OCI-LY7 (cell line): ENCODE measurements around the gene CEP131. TPM values are rescaled to one million over a fixed set of nuclear protein-coding genes. Genes with fewer than 3 reads are reported as not detected.

Experiments used
- BruUV-seq: library from RNA; stranded (reverse); fragments of 400-500 nt; replicated peaks from 2 replicates; lab custom pipeline; 2021; lab: Mats Ljungman, UMichigan
- CTCF ChIA-PET: fragments of 300-600 bp; sonication (Branson Sonifier 250); formaldehyde crosslinking; loops from one replicate; lab custom pipeline; 2022; ENCODE audit warnings: antibody characterized with exemption; ENCODE audit not compliant: unreplicated experiment; lab: Charles Lee
- POLR2A ChIA-PET: fragments of 300-600 bp; sonication (Branson Sonifier 250); formaldehyde crosslinking; loops from one replicate; lab custom pipeline; 2022; ENCODE audit warnings: antibody characterized with exemption; lab: Charles Lee
- DNase-seq: peaks from one replicate; pipeline ENCODE4 v3.0.0-alpha.2; 2015; ENCODE audit warnings: low spot score
- H2AFZ ChIP-seq: fragments of 200-600 bp; sonication (generic), shearing (Covaris generic); 2 replicates; pipeline ENCODE4 v1.6.1; 2014; ENCODE audit warnings: mild to moderate bottlenecking, antibody characterized with exemption, low read length, moderate library complexity
- H3K27ac ChIP-seq: fragments of 200-600 bp; sonication (generic); 2 replicates; pipeline ENCODE4 v1.5.1; 2014; ENCODE audit warnings: mixed run types, low read depth, mild to moderate bottlenecking, moderate library complexity, low read length, inconsistent platforms; ENCODE audit not compliant: poor library complexity, severe bottlenecking
- H3K36me3 ChIP-seq: fragments of 200-600 bp; sonication (generic); 2 replicates; pipeline ENCODE4 v1.6.1; 2014; ENCODE audit warnings: mild to moderate bottlenecking, antibody characterized with exemption, low read length, moderate library complexity, mixed read lengths; ENCODE audit not compliant: insufficient read depth
- H3K4me1 ChIP-seq: fragments of 200-600 bp; sonication (generic); 2 replicates; pipeline ENCODE4 v1.5.1; 2014; ENCODE audit warnings: mild to moderate bottlenecking, low read length; ENCODE audit not compliant: insufficient read depth, poor library complexity, severe bottlenecking
- H3K4me2 ChIP-seq: fragments of 200-600 bp; sonication (generic); 2 replicates; pipeline ENCODE4 v1.6.1; 2014; ENCODE audit warnings: mild to moderate bottlenecking, low read length
- H3K4me3 ChIP-seq: fragments of 200-600 bp; sonication (generic); 2 replicates; pipeline ENCODE4 v1.5.1; 2014; ENCODE audit warnings: mild to moderate bottlenecking, low read depth, low read length; ENCODE audit not compliant: poor library complexity, severe bottlenecking
- H3K79me2 ChIP-seq: fragments of 200-600 bp; sonication (generic); 2 replicates; pipeline ENCODE4 v1.6.1; 2016; ENCODE audit warnings: low read depth, mild to moderate bottlenecking, low read length, moderate library complexity, mixed read lengths; ENCODE audit not compliant: insufficient read depth
- H3K9me2 ChIP-seq: fragments of 200-600 bp; sonication (generic); 2 replicates; pipeline ENCODE4 v1.6.1; 2016; ENCODE audit warnings: mild to moderate bottlenecking, low read length, mixed read lengths; ENCODE audit not compliant: insufficient read depth
- H3K9me3 ChIP-seq: fragments of 200-600 bp; sonication (generic); 2 replicates; pipeline ENCODE4 v1.6.1; 2014; ENCODE audit warnings: mild to moderate bottlenecking, mixed run types, low read length, mixed read lengths
- H4K20me1 ChIP-seq: fragments of 200-600 bp; sonication (generic); 2 replicates; pipeline ENCODE4 v1.6.1; 2014; ENCODE audit warnings: mild to moderate bottlenecking, antibody characterized with exemption, low read length, moderate library complexity, mixed read lengths; ENCODE audit not compliant: insufficient read depth
- CTCF ChIP-seq: fragments of 200-600 bp; sonication (generic); conservative IDR thresholded peaks from 2 replicates; pipeline ENCODE4 v1.5.1; 2014; ENCODE audit warnings: mild to moderate bottlenecking, antibody characterized with exemption, low read length, moderate library complexity, mixed read lengths
- EZH2phosphoT487 ChIP-seq: fragments of 200-600 bp; sonication (generic); IDR thresholded peaks from 2 replicates; pipeline ENCODE4 v1.6.1; 2018; ENCODE audit warnings: low read depth, borderline replicate concordance, mild to moderate bottlenecking, mixed run types, antibody characterized with exemption, low read length, moderate library complexity, mixed read lengths
- intact Hi-C: fragments of 100-400 bp; cut with micrococcal nuclease; formaldehyde crosslinking; loops from one replicate; pipeline ENCODE4 v1.10.0; 2022; ENCODE audit not compliant: unreplicated experiment
- total RNA-seq, 2 experiments: library from RNA; depleted of rRNA in 1 of 2; stranded (reverse); fragments of >200 nt in 1 of 2; shearing (Covaris generic) in 1 of 2; gene quantifications; 2 replicates each; pipeline ENCODE4 v1.2.3, GENCODE V29; 2014 to 2022

CEP131 gene
- total RNA-seq, 2 experiments from 2014 or later: 32.9 to 38.6 TPM

- ChIA-PET POLR2A (no interaction called here), CTCF (no interaction called here)
- BruUV-seq: no TSS peak
- H3K4me1 ChIP-seq: no peaks in the 10 kb centered on the region
- H4K20me1 ChIP-seq: no peaks in the 10 kb centered on the region
- intact Hi-C loops: no loop called here
- no peak for DNase-seq
- no peaks in the 10 kb centered on the region for H3K9me2 ChIP-seq
- no peaks in the 10 kb centered on the region for H3K9me3 ChIP-seq
- no peak for TF ChIP-seq CTCF
- no peak for TF ChIP-seq EZH2phosphoT487
- no peak overlapping the region for H3K4me3 ChIP-seq
- H3K36me3 ChIP-seq: peaks cover 16% of the 10 kb centered on the region; the same call in 1 of the 2 replicates
- no peaks in the 10 kb centered on the region for H3K79me2 ChIP-seq
- no peak overlapping the region for H3K27ac ChIP-seq
- H2AFZ ChIP-seq: no peak overlapping the region
- H3K4me2 ChIP-seq: no peak overlapping the region
Measured at GRCh38 chr17:81193470-81194224, 29.1 kb downstream of the CEP131 start.

- Histone ChIP-seq H3K9me2 (no peaks in the 10 kb centered on the region), H3K27ac (no peak overlapping the region), H3K9me3 (no peaks in the 10 kb centered on the region), H3K4me1 (no peaks in the 10 kb centered on the region), H3K79me2 (no peaks in the 10 kb centered on the region), H3K4me2 (no peak overlapping the region), H3K36me3 (peaks cover 16% of the 10 kb centered on the region; the same call in 1 of the 2 replicates), H3K4me3 (no peak overlapping the region), H2AFZ (no peak overlapping the region), H4K20me1 (no peaks in the 10 kb centered on the region)
- no peak for DNase-seq
- no TSS peak for BruUV-seq
- CTCF ChIA-PET: no interaction called here
- POLR2A ChIA-PET: no interaction called here
- intact Hi-C loops: no loop called here
- TF ChIP-seq CTCF (no peak), EZH2phosphoT487 (no peak)
Measured at GRCh38 chr17:81193051-81193410, 29.7 kb downstream of the CEP131 start.

- no peaks in the 10 kb centered on the region for H3K9me2 ChIP-seq
- peaks cover 12% of the 10 kb centered on the region; the same call in 1 of the 2 replicates for H3K36me3 ChIP-seq
- no peaks in the 10 kb centered on the region for H3K9me3 ChIP-seq
- no peaks in the 10 kb centered on the region for H3K79me2 ChIP-seq
- H3K4me1 ChIP-seq: no peaks in the 10 kb centered on the region
- no peak for TF ChIP-seq CTCF
- TF ChIP-seq EZH2phosphoT487: no peak
- H4K20me1 ChIP-seq: no peaks in the 10 kb centered on the region
- ChIA-PET CTCF (no interaction called here), POLR2A (no interaction called here)
- H2AFZ ChIP-seq: no peak overlapping the region
- no peak overlapping the region for H3K27ac ChIP-seq
- DNase-seq: no peak
- intact Hi-C loops: no loop called here
- H3K4me2 ChIP-seq: no peak overlapping the region
- no TSS peak for BruUV-seq
- no peak overlapping the region for H3K4me3 ChIP-seq
Measured at GRCh38 chr17:81192386-81193050, 30.2 kb downstream of the CEP131 start.
